Spleen (tissue), 7 donors: ENCODE measurements around the gene CDH13.

Experiments used
- CTCF ChIP-seq, 11 experiments: fragments of 200-600 bp in 7 of 11; fragments of 450-650 bp in 4 of 11; sonication (generic) in 4 of 11; IDR thresholded peaks in 8 of 11; conservative IDR thresholded peaks in 3 of 11; 1 replicate in 7 of 11; 2 replicates in 4 of 11; pipeline versions ENCODE4 v1.4.0 to v1.8.0; 2016 to 2021; ENCODE audit warnings: antibody characterized with exemption in 11 of 11, inconsistent platforms in 4 of 11, mild to moderate bottlenecking in 1 of 11
- POLR2A ChIP-seq, 3 donors: fragments of 450-650 bp; IDR thresholded peaks; one replicate each; pipeline ENCODE4 v1.5.1; 2017; ENCODE audit warnings: antibody characterized with exemption in 3 of 3, mild to moderate bottlenecking in 1 of 3
- POLR2AphosphoS5 ChIP-seq, 3 donors: sonication (generic); formaldehyde crosslinking; IDR thresholded peaks; one replicate each; pipeline ENCODE4 v1.5.1; 2017; ENCODE audit warnings: antibody characterized with exemption in 3 of 3
- donor health status: DM: no; HTN: no; CAD: no; lungs with moderate emphysema.
- donor health status: DM: no; HTN: no; CAD: no.
- donor health status: DM: no; HTN: no; CAD: no.

GRCh38 chr16:83713597-83713996, 1086.8 kb downstream of the CDH13 start:
- no peak for TF ChIP-seq CTCF (IDR thresholded peaks at IDR 0.05 in 8 of 11, conservative IDR thresholded peaks at IDR 0.05 in 3 of 11)
- no peak for TF ChIP-seq POLR2A (IDR thresholded peaks at IDR 0.05)
- no peak for TF ChIP-seq POLR2AphosphoS5 (IDR thresholded peaks at IDR 0.05)
